Adrenal gland (tissue), 5 donors: ENCODE results near the gene CAND2.

ENCODE experiments used
- POLR2A ChIP-seq, 2 donors: fragments of 450-650 bp; IDR thresholded peaks; one replicate each; pipeline ENCODE4 v1.6.1; 2017; ENCODE audit warnings: antibody characterized with exemption in 2 of 2, mild to moderate bottlenecking in 2 of 2, moderate library complexity in 1 of 2
- TF ChIP-seq, protein P1 (sequence below), 6 experiments: fragments of 450-650 bp in 4 of 6; fragments of 200-600 bp in 2 of 6; sonication (generic) in 1 of 6; IDR thresholded peaks; 1 replicate in 5 of 6; 2 replicates in 1 of 6; pipeline versions ENCODE4 v1.5.1 to v1.8.0; 2016 to 2021; ENCODE audit warnings: antibody characterized with exemption in 6 of 6, mild to moderate bottlenecking in 2 of 6, moderate library complexity in 1 of 6
- donor health status: DM: no; HTN: no; CAD: no.

DNA sequence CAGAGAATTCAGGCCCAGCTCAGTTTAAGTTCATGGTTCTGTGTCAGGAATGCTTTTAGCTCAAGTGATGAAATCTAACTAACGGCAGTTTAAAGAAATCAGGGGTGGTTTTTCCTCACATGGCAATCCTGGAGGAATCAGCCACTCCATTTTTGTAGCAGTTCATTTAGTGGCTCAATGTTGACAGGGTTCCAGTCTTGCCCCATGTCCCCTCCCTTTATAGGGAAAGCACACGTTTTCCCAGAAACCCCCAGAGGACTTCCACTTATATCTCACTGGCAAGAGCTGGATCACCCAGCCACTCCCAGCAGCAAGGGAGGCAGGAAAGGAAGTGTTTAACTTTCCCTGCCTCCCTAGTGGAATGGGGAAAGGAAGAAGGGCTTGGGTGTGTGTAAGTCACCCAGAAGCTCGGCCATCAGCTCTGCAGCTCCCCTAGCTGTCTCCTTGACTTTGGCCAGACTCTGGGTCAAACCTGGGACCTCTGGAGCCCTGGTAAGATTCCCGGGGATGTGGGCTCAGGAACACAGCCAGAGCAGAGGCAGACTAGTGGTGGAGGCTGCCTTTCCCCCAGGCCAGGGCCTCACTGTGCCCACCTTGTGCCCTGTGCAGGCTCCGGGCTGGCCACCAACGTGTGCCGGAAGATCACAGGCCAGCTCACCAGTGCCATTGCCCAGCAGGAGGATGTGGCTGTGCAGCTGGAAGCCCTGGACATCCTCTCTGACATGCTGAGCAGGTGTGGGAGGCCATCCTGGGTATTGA, 11.3 kb downstream of the CAND2 start:
- TF ChIP-seq, protein P1, sequence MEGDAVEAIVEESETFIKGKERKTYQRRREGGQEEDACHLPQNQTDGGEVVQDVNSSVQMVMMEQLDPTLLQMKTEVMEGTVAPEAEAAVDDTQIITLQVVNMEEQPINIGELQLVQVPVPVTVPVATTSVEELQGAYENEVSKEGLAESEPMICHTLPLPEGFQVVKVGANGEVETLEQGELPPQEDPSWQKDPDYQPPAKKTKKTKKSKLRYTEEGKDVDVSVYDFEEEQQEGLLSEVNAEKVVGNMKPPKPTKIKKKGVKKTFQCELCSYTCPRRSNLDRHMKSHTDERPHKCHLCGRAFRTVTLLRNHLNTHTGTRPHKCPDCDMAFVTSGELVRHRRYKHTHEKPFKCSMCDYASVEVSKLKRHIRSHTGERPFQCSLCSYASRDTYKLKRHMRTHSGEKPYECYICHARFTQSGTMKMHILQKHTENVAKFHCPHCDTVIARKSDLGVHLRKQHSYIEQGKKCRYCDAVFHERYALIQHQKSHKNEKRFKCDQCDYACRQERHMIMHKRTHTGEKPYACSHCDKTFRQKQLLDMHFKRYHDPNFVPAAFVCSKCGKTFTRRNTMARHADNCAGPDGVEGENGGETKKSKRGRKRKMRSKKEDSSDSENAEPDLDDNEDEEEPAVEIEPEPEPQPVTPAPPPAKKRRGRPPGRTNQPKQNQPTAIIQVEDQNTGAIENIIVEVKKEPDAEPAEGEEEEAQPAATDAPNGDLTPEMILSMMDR (IDR thresholded peaks at IDR 0.05), result no peak
- TF ChIP-seq POLR2A (IDR thresholded peaks at IDR 0.05), result no peak
